GF-D8 (cell line): Measurements from ENCODE around the gene YEATS4.

Experiments
- DNase-seq: peaks from one replicate; lab custom pipeline; 2025; lab: John Stamatoyannopoulos, UW

The YEATS4 gene

DNA sequence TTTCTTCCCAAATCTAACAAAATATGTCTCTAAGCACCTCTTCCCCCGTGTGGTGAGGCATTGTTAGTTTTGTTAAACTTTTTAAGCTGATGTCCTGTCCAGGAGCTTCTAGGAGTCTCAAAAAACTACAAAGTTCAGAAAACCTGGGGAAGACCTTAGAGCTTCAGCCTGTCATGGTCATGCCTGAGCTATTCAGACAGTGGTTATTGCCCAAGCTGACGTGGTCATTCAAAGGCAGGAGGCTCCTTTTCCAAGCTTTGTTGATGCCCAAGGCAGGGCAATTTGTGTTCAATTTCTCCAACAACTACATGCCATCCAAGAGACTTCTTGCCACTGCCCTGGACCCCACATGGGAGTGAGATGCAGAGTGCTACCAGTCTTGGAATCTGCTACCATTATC, 17.1 kb upstream of the YEATS4 start:
- no peak for DNase-seq

DNA sequence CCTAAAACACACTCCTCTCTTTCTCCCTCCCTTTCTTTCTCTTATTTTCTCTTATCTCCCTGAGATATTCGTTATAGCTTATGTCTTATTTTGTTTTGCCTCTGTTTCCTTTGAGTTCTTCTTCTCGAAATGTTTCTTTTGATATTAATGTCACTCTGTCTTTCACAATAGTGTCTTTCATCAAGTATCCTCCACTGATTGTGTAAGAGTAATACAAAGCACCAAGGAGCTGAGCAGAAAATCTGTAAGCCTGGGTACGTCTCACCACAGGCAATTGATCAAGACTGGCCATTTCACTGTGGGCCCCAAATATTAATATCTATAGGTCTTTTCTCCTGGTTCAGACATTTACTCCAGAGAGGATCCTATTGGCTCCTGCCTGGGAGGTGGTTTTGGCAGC, 16.2 kb upstream of the YEATS4 start:
- no peak for DNase-seq

DNA sequence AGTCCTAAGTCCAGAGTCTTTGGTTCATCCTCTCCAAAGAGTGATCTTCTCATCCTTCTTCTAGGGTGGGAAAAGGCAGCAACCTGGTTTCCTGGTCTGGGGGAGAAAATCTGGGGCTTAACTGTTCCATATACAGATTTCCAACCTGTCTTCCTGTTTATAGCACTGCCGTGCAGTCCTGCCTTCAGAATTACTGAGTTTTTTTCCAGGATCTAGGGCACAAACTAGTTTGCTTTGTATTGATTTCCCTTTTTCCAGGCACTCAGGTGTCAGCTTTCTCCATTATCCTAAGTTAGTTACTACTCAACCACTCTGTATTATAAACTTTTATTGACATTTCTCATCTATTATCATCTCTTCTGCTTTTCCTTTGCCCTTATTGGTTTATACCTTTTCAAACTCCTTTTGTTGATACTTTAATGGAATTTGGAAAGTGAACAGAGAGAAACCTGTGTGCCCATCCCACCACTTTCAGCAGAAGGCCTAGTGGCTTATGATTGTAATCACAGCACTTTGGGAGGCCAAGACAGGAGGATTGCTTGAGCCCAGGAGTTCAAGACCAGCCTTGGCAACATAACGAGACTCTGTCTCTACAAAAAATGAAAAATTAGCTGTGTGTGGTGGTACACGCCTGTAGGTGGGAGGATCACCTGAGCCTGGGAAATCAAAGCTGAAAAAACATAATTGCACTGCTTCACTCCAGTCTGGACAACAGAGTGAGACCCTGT, 15.5 kb upstream of the YEATS4 start:
- DNase-seq = no peak

DNA sequence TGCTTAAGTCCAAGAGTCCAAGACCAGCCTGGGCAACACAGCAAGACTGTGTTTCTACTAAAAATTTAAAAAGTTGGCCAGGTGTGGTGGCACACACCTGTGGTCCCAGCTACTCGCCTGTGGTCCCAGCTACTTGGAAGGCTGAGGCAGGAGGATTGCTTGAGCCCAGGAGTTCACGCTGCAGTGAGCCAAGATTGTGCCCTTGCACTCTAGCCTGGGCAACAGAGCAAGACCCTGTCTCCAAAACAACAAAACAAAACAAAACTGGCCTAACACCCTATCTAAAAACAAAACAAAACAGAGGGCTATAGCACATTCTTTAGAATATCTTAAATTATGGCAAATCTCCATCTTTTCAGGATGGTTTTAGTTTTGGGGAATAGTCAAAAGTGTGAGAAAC, 14.5 kb upstream of the YEATS4 start:
- DNase-seq = no peak

DNA sequence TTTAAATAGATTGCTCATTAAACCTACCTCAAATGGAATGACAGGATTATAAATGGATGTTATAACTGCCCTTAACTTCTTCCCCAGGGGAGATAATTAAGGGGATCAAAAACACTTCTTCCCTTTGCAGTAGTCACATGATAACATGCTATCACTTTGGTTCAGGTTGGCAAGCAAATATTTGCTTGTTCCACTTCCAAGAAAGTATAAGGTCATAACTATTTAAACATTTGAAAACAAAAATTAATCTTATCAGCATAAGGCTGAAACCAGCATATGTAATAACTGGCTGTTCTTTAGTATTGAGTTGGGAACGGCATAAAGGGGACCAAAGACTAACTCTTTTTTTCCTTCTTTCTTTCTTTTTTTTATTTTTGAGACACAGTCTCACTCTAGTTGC, 13.8 kb upstream of the YEATS4 start:
- no peak for DNase-seq

DNA sequence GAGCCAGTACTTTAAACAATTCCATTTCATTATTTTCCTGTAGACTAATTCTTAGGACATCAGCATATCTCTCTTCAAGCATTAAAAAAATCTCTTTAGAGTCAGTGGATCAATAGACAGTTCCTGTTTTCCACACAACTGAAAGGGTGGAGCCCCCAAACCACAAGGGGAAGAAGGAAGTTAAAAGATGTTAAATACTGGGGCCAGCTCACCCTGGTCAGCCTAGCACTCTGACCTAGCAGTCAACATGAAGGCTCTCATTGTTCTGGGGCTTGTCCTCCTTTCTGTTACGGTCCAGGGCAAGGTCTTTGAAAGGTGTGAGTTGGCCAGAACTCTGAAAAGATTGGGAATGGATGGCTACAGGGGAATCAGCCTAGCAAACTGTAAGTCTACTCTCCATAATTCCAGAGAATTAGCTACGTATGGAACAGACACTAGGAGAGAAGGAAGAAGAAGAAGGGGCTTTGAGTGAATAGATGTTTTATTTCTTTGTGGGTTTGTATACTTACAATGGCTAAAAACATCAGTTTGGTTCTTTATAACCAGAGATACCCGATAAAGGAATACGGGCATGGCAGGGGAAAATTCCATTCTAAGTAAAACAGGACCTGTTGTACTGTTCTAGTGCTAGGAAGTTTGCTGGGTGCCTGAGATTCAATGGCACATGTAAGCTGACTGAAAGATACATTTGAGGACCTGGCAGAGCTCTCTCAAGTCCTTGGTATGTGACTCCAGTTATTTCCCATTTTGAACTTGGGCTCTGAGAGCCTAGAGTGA, 11.2 kb upstream of the YEATS4 start, which contains the start of gene LYZ:
Gene LYZ (plus strand): TSS at position 220 of the 777 bp plus-strand sequence. CDS start 28 bp downstream, at position 248.
- peak; percentile 36 for DNase-seq

DNA sequence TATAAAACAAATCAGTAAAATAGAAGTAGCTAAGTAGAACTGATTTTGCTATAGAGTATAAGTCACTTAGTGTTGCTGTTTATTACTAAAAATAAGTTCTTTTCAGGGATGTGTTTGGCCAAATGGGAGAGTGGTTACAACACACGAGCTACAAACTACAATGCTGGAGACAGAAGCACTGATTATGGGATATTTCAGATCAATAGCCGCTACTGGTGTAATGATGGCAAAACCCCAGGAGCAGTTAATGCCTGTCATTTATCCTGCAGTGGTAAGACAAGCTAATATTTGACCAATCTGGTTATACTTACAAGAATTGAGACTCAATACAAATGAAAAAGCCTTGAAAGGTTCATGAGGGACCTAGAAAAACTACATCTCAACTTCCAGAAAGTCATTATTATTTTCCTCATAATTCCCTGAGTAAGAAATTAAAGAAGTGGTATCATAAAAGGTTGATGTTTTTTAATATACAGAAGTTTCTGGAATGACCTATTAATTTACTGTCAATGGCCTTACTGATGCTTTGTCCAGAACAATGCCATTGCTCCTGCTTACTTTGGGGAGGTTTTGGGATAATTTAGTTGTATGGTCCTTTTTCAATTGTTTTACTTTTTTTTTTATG, 9.4 kb upstream of the YEATS4 start:
- DNase-seq = no peak

DNA sequence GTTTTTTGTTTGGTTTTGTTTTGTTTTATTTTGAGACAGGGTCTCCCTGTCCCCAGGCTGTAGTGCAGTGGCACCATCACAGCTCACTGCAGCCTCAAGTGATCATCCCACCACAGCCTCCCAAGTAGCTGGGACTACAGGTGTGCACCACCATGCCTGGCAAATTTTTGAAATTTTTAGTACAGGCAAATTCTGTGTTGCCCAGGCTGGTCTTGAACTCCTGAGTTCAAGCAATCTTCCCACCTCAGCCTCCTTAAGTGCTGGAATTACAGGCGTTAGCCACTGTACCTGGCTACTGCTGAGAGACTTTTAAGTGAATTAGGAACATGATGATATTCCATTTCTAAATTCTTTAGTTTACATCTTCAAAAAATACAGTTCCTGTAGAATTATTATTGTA, 8.8 kb upstream of the YEATS4 start:
- DNase-seq = no peak

DNA sequence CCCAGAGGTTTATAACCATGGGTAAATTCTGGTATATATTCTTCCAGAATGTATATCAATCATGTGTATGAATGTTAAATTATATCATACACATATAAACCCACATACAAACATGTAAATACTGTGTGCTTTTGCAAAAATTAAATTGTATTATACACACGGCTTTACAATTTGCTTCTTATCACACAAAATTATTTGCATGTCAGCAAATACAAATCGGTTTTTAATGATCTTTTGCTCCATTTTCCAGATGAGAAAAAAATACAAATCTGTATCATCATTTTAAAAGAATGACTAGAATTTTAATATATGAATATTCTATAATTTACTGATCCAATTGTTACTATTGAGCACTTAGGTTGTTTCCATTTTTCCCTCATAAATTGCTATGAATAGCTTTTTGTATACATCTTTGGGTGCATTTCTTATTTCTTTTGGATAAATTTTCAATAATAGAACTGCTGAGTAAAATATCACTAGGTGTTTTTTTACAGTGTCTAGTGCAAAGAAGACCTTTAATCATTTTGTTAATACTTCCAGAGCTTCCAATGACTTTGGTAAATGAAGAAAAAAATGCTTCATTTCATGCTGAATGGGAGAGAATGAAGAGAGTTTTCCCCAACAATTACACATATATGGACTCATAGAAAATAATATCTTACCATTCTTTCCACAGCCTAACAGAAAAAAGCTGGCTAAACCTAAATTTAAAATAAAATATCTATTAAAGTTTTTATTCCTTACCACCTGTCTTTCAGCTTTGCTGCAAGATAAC, 7.9 kb upstream of the YEATS4 start:
- no peak for DNase-seq

DNA sequence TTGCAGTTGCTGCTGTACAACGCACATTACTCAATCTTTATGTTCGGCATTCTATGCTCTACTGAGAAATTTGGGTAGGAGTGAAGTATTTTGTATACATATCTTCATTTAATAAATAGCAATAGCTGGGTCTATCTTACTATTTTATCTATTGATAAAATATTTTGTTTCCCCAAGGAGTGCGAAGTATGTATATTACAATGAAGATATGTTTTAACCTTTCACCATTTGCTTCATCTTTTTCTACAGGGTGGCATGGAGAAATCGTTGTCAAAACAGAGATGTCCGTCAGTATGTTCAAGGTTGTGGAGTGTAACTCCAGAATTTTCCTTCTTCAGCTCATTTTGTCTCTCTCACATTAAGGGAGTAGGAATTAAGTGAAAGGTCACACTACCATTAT, 6.6 kb upstream of the YEATS4 start:
- no peak for DNase-seq

DNA sequence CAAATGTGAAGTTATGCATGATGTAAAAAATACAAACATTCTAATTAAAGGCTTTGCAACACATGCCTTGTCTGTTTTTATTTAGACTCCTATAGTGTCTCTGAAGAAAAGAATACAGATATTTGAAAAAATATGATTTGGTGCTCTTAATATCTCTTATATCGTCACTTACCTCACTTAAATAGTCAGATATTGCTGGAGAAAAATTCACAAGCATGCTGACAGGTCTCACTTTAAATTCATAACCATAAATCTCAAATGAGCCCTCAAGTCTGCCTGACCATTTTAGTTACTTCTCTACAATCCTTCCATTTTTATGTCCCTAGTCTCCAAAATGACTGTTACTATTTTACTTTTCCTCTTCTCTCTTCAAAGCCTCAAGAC, 5.4 kb upstream of the YEATS4 start:
- no peak for DNase-seq

DNA sequence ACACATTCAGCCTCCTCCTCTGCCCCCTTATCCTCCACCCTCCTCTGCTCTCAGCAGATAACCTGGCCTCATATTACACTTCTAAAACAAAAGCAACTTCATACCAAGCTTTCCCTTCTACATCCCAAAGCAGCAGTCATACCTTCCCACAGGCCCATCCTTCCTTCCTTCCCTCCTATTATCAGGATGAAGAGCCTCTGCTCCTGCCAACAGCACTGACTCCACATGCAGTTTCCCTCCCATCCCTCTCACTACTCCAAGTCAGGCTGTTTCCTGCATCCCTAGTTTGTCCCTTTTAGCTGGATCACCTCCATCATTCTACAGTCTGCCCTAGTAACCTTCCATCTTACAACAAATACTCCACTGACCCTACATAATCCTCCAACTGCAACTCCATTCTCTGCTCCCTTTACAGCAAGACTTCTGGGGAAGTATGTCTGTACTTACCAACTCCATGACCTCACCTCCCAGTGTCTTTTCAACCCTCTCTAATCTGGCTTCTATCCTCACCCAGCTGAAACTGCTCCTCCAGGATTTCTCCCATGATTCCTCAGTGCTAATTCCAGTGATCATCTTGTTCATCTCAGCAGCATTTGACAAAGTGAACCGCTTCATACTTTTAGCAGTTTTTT, 4.9 kb upstream of the YEATS4 start:
- DNase-seq = no peak

DNA sequence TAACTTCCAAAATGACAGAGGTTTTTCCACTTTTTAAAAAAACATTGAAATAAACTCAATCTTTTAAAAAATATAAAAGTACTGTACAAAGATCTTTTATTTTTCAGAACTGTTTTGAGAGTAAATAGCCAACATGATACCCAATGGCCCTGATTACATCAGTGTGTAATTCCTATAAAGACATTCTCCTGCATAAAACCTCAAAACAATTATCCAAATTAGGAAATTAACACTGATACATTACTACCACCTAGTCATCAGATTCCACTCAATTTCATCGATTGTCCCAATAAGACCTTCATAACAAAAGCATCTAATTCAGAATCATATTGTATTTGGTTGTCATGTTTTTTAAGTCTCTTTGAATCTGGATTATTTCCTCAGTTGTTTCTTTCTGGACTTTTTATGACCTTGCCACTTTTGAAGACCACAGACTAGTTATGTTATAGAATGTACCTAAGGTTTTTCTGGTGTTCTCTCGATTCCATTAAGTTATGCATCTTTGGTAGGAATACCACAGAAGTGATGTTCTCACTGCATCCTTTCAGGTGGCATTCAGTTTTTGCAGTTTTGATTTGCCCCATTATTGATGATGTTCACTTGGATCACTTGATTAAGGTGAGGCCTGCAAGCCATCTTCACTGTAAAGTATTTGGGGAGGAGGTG, 4.0 kb upstream of the YEATS4 start:
- DNase-seq = no peak

DNA sequence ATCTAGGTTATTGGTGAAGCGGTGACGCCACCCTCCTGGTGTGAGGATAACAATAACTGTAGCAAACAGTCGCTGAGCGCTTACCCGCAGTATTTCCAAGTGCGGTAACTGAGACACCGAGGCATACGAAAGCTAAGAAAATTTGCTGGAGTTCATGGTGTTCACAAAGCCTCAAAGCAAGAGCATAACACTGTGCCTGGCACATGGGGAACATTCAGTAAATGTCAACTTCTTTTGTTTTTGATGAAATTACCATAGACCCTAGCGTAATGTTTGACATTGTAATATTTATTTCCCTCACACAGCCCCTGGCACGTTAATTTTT, 767 bp downstream of the YEATS4 start:
- DNase-seq = no peak

DNA sequence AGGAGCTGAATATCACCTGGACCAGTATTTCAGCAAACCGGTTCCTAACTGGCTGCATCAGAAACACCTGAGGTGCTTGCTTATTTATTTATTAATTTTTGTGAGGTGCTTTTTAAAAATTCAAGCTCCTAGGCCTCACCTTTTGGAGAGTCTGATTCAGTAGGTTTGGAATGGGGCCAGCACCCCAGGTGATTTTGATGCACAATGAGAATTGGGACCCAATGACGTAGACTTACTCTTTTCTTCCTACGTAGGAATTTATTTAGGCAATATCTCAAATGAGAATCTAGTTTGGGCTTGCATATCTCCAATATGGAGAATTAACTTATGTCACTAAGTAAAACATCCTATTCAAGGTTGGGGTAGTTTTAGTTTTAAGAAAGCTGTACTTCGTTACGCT, 7.3 kb downstream of the YEATS4 start:
- no peak for DNase-seq

DNA sequence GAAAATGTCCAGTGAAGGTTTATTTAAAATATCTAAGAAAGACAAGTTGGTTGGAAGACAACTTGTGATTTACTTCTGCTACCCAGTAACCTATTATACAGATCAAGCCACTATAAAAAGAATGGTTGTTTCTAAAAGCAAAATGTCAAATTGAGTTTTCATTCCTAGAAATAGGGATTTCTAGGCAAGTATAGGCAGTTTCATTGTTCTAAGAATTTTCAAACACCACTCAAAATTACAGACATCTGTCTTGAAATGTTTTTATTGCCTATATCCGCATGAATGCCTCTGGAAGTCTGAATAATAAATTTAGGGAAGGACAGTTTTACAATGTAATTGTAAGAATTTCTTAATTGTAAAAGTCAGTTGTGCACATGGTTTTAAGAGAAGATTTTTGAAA, 8.6 kb downstream of the YEATS4 start:
- DNase-seq = no peak

DNA sequence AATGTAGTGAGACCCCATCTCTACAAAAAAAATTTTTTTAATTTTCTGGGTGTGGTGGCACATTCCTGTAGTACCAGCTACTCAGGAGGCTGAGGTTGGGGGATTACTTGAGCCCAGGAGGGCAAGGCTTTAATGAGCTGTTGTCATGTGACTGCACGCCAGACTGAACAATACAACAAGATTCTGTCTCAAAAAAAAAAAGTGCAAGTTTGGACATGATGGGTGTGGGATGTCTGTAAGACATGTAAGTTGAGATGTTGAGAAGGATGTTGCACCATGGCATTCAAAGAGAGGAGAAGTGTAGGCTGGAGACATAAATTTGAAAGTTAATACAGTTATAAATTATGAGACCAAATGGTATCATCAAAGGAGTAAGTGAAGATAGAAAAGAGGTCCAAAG, 23.5 kb downstream of the YEATS4 start:
- DNase-seq = no peak

DNA sequence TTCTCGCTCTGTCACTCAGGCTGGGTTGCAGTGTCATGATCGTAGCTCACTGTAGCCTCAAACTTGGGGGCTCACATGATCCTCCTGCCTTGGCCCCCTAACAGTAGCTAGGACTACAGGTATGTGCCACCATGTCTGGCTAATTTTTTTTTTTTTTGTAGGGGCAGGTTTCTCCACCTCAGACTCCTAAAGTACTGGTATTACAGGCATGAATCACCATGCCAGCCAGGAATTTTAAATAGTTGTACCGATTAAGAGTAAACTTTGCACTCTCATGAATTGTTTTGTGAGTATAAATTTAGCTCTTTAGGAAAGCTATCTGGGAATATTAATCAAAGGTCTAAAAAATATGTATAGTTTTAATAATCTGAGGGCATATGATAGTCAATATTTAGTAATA, 25.5 kb downstream of the YEATS4 start:
- DNase-seq = no peak

DNA sequence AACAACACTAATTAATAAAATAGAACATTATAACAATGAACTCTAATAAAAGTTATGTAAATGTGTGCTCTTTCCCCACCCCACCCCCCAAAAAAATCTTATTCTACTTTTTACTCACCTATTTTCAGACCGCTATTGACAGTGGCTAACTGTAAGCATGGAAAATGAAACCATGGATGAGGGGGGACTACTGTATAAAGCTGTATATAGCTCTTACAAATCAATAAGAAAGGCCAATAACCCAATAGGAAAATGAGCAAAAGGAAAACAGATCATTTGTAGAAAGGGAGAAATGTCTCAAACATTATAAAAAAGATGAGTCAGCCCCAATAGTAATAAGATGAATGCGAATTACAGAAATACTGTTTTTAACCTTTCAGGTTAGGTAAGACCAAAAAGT, 27.4 kb downstream of the YEATS4 start:
- no peak for DNase-seq

DNA sequence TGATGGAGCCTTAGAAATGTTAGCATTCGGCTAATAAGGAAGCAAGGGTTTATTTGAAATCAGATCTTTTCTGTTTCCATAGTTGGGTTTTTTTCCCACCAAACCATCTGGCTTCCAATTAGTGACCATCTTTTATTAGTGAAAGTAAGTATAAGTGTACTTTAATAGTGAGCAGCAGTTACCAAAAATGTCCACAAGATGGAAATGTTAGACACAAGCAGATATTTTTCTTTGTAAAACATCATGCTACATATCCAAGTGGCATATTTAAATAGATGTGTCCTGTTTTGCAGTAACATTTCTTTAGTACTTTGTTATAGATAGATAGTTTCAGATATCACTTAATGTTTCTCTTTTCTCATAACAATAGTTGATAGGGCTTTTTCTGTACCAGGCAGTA, 28.8 kb downstream of the YEATS4 start:
- no peak for DNase-seq

DNA sequence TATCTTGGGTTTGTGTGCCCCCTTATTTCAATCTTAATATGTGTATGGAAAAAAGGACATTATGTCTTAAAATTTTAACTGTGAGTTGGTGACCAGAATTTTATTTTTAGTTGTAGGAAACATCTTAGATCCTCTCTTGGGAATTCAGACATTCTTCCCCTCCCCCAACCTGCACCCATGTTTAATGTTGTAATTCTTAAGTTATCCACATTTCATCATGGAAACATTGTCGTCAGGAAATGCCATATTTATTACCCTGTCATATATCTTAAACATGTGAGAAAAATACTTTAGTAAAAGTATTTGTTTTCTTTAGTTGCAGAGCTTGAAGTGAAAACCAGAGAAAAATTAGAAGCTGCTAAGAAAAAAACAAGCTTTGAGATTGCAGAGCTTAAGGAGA, 30.3 kb downstream of the YEATS4 start:
- DNase-seq = no peak
